GM12891 (cell line): Measurements from ENCODE around the gene HORMAD2.

Experiments used
- POLR2A ChIP-seq: IDR thresholded peaks from 2 replicates; pipeline ENCODE4 v1.6.1; 2011; ENCODE audit warnings: low read depth, low read length, control low read depth
- TAF1 ChIP-seq: IDR thresholded peaks from 2 replicates; pipeline ENCODE4 v1.6.1; 2011; ENCODE audit warnings: low read depth, low read length, control low read depth

GRCh38 chr22:30048681-30049080 is 31.6 kb upstream of the HORMAD2 start:
- TF ChIP-seq POLR2A = no peak
- TF ChIP-seq TAF1 = no peak
